AG04449 (cell line): ENCODE data around the gene TEPSIN.

Experiments used
- CTCF ChIA-PET: fragments of 350-600 bp; formaldehyde crosslinking; extraction: SDS; loops from one replicate; lab custom pipeline; 2021; ENCODE audit warnings: antibody characterized with exemption; lab: Yijun Ruan, JAX
- POLR2A ChIA-PET: fragments of 400-600, 350-600 bp; formaldehyde crosslinking; extraction: SDS; loops from one replicate; lab custom pipeline; 2020; ENCODE audit warnings: antibody characterized with exemption, inconsistent platforms; lab: Yijun Ruan, JAX
- DNase-seq: peaks from one replicate; pipeline ENCODE4 v3.0.0-alpha.2; 2010; ENCODE audit warnings: low read depth, low spot score
- H3K4me3 ChIP-seq: 2 replicates; pipeline ENCODE4 v1.5.1; 2011; ENCODE audit warnings: low read depth, mild to moderate bottlenecking, control low read depth, low read length
- CTCF ChIP-seq: IDR thresholded peaks from one replicate; pipeline ENCODE4 v1.5.1; 2011; ENCODE audit warnings: mild to moderate bottlenecking, moderate library complexity, low read length, control low read depth, inconsistent platforms; ENCODE audit not compliant: insufficient read depth; ENCODE audit errors: missing control alignments

Gene TEPSIN

DNA sequence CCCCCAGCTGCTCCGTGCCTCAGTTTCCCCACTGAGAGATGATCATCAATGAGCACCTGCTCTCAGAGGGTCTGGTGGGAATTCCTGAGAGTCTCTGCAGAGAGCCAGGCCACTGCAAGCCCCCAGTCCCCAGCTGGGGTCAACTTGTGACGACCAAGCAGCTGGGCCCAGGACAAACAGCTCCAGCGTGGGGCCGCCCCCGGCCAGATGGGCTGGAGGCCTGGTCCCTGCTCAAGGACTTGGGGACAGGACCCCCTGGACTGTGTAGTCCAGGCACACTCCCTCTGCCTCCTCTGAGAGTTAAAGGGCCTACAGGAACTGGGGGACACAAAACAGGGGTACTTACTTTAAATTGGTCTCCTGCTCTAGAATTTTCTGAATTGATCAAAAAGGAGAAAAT, 56.3 kb downstream of the TEPSIN start:
- CTCF ChIA-PET, result interaction anchor here (1.3 kb wide), 1 partner anchor 40 kb away, joined by 3 read pairs; no protein-coding TSS in a partner anchor
- DNase-seq, result no peak
- H3K4me3 ChIP-seq, result no peak overlapping the region
- POLR2A ChIA-PET, result interaction anchor here (1.0 kb wide), 1 partner anchor 18 kb away, joined by 3 read pairs; the partner anchor contains the start of gene PVALEF
- no peak for TF ChIP-seq CTCF

GRCh38 chr17:81181811-81182185, 57.1 kb downstream of the TEPSIN start:
- TF ChIP-seq CTCF, result no peak
- DNase-seq, result no peak
- CTCF ChIA-PET, result interaction anchor here (1.3 kb wide), 2 partner anchors 9 to 39 kb away, joined by 3 to 5 read pairs; no protein-coding TSS in a partner anchor
- POLR2A ChIA-PET, result no interaction called here
- no peak overlapping the region for H3K4me3 ChIP-seq

DNA sequence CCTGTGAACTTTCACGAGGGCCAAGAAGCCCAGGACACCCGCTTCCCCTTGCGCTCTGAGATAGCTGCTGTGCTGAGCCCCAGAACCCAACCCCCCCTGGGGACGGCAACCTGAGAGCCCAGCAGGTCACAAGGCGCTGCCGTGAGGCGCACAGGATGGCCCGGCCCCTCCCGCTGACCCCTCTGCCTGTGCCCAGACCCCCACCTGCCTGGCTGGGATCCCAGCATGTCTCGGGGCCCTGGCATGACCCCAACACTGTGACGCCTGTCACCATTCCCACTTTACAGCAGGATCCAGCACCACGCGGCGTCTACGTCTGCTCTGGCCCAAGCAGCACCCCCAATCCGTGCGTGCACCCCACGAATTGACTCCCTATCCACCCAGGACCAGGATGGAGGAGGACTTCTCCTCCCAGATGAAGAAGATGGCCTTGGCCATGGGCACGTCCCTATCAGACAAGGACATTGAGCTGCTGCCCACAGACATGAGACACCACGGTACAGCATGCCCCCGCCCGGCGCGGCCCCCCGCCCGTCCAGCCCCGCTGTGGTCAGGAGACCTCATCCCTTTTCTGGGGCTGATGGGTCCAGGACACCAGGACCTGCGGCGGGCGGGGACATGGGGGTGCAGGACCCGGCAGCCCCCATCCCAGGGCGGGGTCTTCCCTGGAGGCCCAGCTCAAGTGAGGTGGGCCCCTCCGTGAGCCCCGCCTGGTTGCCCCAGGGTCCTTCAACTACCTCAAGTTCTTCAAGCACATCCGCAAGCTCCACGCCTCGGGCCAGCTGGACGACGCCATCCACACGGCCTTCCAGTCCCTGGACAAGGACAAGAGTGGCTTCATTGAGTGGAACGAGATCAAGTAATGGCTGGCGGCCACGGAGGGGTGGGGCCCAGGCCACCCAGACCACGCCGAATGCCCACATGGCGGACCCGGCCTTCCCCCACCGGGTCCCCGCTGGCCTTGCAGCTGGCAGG, 57.7 kb downstream of the TEPSIN start:
- POLR2A ChIA-PET, result no interaction called here

DNA sequence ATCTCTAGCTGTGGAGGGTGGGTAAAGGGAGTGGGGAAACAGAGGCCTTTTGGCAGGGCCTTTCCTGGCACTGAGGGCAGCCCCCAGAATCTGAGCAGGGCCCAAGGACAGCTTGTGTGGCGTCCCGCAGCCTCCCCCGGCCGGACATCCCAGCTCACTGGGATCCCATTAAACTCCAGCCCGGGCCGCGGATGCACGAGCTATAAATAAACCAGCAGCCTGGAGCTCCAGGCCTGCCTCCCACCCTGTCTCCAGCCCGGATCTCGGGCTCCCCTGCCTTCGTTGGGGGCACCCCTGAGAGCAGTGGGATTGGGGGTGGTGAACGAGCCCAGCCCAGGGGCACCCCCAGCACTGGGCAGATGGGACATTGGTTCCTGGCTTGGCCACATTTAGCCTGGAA, 59.0 kb downstream of the TEPSIN start:
- TF ChIP-seq CTCF, result no peak
- no peak for DNase-seq
- H3K4me3 ChIP-seq, result no peak overlapping the region
- CTCF ChIA-PET, result interaction anchor here (0.6 to 1.6 kb wide), 2 partner anchors 21 to 37 kb away, joined by 3 to 5 read pairs; no protein-coding TSS in a partner anchor
- POLR2A ChIA-PET, result no interaction called here

More for the DNA sequence above, 57.7 kb downstream of the TEPSIN start:
- no peak overlapping the region for H3K4me3 ChIP-seq
- no peak for DNase-seq
- CTCF ChIA-PET, result interaction anchor here (1.3 kb wide), 1 partner anchor 9 kb away, joined by 5 read pairs; no protein-coding TSS in a partner anchor
- TF ChIP-seq CTCF, result no peak

DNA sequence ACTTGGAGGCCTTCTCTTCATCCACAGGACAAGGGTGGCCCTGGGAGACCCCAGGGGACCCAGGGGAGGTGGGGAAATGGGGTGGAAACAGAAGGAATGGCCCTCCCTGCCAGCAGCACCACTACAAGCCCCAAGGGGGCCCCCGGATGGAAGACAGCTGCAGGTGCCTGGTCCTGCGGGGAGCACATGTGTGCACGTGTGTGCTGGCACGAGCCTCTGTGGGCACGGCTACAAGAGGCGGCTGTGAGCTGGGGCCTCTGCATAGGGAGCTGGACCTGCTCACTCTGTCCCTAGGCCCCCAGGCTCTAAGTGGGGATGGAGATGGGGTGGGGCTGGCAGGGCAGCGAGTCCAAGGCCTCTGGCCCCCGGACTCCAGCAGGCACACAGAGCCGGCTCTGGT, 59.6 kb downstream of the TEPSIN start:
- H3K4me3 ChIP-seq, result no peak overlapping the region
- no peak for DNase-seq
- no peak for TF ChIP-seq CTCF
- ChIA-PET POLR2A (no interaction called here), CTCF (interaction anchor here (0.6 to 1.6 kb wide), 2 partner anchors 22 to 37 kb away, joined by 3 to 5 read pairs; no protein-coding TSS in a partner anchor)
